Embryonic facial prominence (tissue), 1 donor: ENCODE measurements around the gene ITPR2.
"Not testable (repeated sequence)": the region's sequence is repeated elsewhere in the genome, so short reads cannot be mapped to it uniquely, and the experiment has no call there.

Experiments
- DNase-seq: peaks from one replicate; pipeline ENCODE4 v3.0.0-alpha.2; 2016; ENCODE audit errors: extremely low spot score

ITPR2 gene

DNA sequence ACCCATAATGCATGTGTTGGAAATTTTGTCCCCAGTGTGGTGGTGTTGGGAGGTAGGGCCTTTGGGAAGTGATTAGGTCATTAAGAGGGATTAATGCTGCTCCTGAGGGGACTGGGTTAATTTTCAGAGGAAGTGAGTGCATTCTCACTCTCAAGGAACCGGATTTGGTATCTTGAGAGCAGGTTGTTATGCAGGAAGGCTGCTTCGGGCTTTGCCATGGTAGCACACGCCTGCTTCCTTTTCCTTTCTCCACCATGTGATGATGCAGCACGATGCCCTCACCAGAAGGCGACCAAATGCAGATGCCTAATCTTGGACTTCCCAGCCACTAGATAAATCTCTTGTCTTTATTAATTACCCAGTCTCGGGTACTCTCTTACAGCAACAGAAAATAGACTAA is 380.5 kb downstream of the ITPR2 start:
- DNase-seq, result no peak

DNA sequence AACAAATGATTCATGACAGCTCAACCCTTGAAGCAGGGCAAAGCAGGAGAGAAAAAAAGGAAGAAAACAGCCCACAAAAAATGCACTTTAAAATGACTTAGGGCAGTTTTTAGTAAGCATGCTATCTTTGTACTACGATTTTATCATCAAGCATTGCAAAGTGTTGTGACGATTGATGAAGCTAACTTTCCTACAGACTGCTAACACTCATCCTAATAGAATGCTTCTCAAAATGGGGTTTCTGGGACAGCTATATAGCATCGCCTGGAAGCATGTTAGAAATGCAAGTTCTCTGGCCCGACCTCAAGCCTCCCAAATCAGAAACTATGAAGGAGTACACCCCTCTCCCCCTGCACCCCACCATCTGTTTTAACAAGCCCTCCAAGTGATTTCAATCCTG is 381.2 kb downstream of the ITPR2 start:
- no peak for DNase-seq

DNA sequence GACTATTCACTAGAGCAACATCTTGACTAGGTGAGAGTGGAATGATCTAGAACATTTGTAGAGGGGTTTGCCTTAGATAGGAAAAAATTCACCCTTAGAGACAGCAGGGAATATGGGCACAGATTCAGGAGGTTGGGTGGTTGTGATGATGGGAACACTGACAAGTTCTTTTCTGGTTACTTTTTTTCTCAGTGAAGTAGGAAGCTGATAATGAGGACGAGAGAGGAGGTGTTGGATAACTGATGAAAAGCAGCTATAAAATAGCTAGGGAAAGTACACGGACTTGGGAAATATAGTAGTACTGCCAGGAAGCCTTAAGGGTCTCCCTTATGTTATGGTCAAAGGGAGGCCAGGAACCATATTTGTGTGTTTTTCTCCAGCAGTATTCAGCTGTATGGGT is 387.1 kb downstream of the ITPR2 start:
- no peak for DNase-seq

DNA sequence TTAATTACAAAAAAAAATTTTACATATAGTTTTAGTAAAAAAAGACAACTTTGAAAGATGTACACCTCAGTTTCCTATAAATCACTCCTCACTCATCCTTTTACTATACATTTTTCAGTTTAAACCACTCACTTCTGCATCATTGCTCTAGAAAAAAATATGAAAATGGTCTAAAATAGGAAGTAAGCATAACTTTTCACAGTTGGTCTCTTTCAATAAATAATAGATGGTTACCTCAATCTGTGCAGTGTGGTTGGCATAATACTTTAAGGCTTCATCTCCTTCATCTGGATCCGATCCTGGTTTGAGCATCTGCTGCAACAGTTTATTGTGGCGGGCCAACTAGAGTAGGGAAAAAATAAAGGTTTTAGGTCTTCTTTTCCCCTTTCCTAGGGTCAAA is 389.7 kb downstream of the ITPR2 start:
- no peak for DNase-seq

DNA sequence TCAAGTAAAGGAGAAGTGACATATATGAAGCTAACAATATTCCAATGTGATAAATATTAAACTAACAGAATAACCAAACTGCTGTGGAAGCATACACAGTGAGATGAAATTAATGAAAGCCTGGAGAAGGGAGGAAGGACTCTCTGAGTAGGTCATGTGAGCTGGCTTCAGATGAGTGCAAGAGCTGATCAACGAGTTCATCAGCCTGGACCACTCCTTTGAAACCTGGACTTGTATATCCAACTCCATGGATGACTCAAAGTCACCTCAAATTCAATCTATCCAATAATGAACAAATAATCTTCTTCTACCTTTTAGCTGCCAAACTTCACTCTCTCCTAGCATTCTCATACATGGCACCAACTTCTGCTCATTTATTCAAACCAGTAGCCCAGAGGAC is 391.6 kb downstream of the ITPR2 start:
- DNase-seq, result no peak

DNA sequence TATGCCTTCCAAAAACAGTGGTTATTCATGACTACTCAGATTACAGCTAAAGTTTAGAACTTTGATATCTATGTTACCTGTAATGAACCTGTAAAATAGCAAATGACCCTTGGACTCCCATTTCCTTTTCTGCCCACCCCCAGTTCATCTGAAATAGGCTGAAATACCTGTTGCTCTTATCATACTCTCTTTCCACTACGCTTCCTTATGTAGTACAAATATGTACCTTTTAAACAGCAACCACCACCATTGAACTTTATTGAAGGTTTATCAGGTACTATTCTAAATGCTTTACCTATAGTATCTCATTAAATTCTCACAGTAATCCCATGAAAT is 398.0 kb downstream of the ITPR2 start:
- no peak for DNase-seq

DNA sequence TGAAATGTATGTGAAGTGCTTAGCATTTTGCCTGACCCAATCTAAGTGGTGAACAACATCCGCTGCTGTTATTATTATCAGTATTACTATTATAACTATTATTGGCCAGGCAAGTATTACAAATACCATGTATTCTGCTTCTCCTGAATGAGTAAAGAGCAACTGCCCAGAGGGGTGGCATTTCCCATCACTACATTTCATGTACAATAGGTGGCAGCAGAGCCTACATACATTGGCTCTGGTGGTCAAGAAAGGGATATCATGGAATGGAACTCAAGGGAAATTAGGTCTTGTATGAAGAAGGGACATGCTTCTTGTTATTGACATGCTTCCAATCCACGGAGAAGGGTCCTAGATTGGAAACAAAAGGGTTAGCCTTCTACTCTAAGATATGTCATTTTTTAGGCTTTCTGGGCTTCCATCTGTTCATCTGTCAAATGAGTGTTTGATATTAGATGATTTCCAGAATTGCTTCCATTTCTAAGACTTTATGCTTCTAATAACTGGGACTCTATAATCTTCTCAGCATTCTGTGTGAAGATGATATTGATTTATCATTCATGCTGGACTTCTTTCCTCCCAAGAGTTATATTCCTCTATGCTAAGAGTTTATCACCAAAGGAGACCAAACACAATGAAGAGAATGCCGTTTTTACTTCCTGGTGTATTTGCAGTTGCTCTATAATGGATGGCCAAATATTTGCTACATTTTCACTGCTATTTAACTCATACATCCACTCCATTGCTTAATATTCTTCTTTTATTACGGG is 398.5 kb downstream of the ITPR2 start:
- no peak for DNase-seq

DNA sequence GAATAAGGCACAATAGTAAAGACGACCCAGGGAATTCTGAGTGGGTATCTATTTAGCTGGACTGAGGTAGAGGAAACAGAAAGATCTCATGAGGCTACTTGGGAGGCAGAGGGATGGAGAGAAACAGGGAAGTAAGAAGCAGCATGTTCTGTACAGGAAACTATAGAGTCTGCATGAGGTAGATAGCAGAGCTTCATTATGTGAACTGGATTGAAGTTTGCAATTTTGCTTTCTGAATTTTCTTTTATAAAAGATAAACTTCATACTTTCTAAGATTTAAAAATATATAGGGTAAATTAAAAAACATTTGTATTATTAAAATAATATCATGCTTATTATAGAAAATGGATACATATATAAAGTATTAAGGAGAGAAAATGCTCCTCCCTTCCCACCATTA is 399.3 kb downstream of the ITPR2 start:
- DNase-seq, result not testable (repeated sequence)

DNA sequence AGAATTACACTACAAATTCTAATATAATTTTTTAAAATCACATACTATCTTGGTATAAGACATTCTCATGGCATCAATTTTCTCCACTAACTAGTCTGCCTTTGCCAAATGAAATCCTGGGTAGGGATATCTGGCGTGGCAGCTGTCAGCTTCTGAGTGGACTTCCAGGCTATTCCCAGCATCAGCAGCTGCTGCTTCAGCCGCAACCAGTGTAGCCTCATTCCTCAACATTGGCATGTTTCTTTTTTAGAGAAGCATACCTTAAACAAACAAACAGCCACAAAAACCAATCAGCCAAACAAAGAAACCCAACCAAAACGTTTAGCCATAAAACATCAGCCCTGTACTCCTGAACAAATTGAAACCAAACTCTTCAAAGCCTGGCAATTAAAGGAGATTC is 401.8 kb downstream of the ITPR2 start:
- DNase-seq, result no peak

DNA sequence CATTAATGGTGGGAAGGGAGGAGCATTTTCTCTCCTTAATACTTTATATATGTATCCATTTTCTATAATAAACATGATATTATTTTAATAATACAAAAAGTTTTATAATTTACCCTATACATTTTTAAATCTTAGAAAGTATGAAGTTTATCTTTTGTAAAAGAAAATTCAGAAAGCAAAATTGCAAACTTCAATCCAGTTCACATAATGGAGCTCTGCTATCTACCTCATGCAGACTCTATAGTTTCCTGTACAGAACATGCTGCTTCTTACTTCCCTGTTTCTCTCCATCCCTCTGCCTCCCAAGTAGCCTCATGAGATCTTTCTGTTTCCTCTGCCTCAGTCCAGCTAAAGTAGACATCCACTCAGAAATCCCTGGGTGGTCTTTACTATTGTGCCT is 402.4 kb downstream of the ITPR2 start:
- DNase-seq, result not testable (repeated sequence)

DNA sequence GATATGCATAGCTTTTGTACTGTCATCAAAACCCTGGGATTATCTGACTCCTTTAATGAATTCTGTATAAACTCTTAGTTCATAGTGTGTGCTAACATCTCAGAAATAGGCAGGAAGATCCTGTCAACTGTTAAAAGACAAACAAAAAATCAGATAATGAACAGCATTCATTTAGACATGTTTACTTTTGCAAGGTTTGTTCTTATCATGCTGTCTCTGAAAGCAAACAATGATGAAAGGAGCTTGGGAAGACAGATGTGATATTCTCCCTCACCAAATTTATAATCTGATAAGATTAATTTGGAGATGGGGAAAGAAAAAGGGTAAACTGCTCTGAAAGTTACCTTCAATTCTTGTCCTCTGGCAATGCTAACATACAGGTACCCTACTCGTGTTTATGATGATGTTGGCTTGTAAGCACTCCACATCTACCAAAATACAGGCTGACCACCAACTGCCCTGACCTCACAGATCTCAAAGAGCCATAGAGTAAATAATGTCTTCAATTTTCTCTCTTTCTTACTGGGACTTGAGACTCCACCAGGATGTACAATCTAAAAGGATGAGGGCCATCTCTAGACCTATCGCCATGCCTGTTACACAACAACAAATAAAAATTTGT is 403.8 kb downstream of the ITPR2 start:
- DNase-seq, result no peak

DNA sequence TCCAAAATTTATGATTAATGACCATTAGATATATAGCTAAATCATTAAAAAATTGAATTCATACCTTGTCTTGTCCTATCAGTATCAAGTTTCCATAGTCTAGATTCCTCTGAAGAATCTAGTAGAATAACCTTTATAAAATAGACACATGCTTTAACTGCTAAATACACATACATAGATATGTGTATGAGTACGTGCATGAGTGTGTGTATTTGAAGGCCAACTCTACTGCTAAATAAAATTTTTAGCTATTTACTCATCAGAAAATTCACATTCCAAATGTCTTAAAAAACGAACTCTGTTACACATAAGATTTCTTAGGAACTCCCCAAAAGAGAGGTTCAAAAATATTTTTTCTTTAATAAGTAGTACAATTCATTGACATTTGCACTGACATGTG is 404.6 kb downstream of the ITPR2 start:
- no peak for DNase-seq

DNA sequence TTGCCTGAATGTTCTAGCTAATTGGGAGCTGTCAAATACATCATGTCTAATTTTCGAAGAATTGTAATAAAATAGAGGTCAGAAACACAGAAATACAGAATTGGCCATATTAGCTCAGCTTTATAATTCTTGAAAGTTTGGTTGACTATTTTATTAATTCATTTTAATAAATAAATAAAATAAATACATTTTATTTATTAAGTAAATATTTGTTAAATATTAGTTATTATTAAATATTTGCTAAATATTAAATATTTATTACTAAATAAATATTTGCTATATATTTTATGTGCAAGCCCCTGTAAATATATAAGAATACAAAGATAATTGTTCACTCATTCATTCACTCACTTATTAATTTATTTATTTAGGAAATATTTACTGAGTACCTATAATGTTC is 406.3 kb downstream of the ITPR2 start:
- DNase-seq, result no peak

DNA sequence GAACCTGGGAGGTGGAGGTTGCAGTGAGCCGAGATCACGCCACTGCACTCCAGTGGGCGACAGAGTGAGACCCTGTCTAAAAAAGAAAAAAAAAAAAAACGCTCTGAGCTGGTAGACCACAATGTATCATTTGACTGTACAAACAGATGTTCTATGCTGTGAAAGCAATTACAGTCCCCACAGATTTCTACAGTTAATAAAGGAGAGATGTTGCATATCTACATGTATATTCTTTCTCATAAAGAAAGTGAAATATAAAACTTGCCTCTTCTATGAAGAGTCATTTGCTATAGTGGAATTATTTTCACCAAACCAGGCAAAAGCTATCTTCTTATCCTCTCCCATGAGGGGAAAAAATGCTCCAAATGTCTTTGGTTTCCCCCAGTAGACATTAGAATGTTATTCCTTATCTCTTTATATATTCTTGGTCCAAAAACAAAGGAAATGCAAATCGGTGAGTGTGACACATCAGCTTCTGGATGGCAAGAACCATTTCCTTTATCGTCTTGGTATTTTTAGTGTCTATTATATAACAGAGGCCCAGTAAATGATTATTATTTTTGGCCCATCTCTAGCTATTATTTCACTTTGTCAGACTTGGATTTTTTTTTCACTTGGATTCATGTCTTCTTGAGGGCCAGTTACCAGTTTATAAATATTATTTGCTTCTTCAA is 407.3 kb downstream of the ITPR2 start:
- no peak for DNase-seq

DNA sequence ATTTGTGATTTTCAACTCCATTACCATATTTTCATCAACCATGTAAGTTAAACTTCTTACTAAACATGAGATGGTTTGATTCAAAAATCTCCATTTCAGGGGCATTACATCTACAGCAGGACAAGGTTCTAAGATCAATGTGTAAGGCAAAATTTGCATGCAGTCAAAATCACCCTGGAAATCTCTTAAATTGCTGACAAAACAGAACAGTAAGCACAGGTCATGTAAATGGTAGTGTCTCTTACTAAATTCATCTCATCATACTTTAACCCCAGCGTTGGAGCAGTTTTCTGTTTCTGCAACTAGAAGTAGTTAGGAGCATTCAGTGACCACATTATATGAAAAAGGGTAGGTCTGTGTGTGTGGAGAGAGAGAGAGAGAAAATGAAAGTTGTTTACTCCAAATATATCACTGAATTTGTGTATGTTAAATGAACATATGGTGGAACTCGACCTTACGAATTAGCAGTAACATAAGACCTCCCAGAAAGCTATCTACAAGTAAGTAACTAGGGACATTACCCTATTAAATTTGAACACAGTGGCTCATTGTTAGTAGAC is 410.1 kb downstream of the ITPR2 start:
- no peak for DNase-seq

DNA sequence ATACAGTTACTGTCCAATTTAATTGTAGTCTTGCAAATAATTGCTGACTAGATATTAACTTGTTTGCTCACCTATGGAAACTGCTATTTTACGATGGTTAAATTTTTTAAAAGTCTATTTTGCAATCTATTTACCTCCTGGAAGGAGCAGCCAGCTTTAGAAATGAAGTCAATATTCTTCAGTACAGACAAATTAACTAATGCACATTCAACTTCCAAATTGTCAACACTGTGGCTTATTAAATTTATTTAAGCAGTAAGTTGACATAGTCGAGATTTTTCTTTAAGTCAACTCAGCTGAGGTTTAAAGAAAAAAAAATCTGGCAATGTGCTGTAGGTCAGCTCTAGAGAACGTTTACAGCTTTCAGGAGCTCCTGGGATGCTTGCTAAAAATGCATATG is 416.4 kb downstream of the ITPR2 start:
- DNase-seq, result no peak

DNA sequence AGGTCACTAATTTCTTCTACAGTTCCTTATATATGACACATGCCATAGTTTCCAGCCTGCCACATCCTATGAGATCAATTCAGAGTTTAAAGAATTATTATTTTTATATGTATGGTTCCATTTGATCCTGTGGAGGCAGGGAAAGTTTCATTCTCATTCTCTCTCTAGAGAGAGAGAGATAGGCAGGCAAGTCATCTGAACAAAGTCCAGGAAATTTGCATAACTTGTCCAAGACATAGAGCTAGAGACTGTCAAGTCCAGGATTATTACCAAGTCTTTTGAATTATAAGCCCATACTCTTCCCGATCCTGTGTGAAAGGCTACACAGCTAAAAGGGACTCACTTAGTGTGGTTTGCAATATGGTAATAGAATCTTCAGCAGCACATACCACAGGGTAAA is 422.3 kb downstream of the ITPR2 start:
- no peak for DNase-seq

DNA sequence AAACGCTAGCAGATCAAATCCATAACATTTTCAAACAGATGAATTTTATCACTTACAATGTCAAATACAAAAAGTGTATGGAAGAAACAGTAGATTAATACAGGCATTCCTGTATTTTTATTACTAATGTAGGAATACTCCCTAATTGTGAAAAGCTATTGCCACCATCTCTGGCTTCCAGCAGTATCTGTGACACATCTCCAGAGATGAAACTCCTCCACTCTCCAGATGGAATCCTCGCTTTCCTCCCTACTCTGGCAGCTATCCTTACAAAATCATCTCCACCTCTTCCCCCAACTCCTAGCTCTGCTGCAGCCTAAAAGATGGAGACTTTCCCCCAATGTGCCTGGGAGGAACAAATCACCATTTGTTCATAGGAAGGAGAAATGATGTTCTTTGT is 426.2 kb downstream of the ITPR2 start:
- no peak for DNase-seq

DNA sequence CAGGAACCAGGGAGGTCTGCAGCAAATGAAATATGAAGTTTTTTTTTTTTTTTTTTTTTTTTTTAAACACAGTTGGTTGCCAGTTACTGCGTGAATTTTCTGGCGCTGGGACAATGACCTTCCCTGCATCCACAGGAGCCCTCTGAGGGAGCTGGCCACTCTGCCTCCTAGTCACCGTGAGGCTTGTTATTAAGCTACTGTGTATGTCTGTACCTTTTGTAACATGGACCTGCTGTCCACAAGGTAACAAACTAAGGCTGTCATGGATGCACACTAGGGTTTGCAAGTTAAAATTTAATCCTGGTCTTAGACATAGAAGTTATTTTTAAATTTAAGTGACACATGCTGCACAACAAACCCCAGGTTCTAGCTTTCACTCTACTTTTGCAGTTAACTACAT is 426.6 kb downstream of the ITPR2 start:
- no peak for DNase-seq

DNA sequence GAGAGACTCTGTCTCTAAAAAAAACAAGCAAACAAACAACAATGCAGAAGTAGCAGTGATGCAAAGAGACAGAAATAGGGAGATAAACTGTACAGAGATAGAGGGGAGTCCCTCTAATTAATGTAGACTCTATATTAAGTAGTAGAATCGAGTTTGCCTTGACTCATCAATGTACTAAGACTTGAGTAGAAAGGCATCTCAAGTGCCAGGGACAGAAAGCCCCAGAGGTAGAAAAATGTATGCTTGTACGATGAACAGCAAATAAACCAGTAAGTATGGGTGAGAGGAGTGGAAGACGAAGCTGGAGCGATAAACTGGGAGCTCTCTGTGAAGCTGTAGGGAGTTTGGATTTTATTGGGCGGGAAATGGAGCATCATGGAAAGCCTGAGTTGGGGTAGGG is 429.4 kb downstream of the ITPR2 start:
- DNase-seq, result no peak

DNA sequence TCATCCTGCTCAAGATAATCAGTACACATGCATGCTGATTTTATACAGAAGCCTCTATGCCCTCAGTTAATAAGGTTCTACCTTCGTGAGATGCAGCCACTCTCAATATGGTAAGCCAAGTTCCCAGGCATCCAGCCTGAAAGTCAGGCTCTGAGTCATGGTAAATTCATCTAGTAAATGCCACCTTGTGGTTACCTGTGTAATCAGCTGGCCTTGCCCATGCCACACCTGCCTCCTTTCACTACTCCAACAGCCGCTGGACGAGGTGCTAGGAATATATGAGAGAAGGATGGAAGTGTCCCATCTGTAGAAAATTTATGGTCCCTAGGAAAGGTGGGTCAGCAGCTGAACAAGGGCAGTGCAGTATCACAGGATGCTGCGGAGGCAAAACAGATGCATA is 430.3 kb downstream of the ITPR2 start:
- DNase-seq, result no peak

DNA sequence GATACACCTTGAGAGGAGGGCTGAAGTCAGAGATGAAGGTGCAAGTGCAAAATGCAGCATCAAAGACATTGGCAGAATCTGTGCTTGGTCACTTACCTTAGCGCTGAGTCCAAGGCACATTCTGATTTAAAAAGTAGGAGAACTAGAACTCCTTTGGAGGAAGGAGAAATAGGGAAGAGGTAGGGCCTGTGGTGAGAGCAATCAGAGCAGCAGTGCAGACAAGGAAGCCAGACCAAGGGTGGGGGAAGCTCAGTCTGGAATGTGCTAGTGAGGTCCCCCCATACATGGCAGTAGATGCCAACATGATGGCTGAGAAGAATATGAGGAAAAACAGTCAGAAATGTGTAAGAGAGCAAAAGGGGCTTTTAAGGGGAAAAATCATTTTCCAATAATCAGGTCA is 431.1 kb downstream of the ITPR2 start:
- no peak for DNase-seq

DNA sequence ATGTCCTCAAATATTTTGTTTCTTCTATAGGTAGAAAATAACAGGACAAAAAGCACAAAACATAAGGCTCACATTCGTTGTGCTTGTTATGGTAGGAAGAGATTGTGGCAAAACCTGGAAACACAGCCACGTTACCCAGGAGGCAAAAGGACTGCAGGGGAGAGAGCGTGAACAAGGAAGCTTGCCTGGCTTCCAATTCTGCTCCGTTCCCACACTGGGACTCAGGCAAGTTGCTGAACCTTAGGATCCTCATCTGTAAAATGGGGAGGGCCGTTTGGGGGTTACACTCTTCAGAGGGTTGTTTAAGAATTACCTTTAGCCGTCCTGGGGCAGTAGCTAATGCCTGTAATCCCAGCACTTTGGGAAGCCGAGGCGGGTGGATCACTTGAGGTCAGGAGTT is 432.4 kb downstream of the ITPR2 start:
- no peak for DNase-seq
